ENCODE measurements around the gene PNPLA7.
"Not testable (repeated sequence)": the region's sequence is repeated elsewhere in the genome, so short reads cannot be mapped to it uniquely, and the experiment has no call there.

PNPLA7 gene

DNA sequence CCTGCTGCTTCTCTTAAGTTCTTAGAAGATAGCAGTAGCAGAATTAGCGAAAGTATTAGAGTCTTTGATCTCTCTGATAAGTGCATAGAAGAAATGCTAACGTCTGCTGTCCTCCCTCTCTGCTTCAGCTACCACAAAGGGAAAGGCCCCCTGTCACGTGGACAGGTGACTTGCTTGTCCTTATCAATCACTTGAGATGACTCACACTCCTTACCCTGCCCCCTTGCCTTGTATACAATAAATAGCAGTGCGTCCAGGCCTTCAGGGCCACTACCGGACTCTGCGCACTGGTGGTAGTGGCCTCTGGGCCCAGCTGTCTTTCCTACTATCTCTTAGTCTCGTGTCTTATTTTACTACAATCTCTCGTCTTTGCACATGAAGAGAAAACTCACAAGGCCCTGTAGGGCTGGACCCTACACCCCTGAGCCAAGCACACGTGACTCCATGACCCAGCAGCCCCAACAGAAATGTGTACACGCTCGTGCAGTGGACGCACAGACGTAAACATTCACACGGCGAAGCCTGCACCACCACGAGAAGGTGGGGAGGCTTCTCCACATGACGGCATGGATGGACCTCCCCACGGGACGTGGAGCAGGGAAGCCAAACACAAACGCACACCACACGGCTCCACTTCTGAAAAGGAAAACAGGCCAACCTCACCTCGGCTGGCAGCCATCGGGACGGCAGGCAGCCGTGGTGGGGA is 38.3 kb downstream of the PNPLA7 start:
- no peak for DNase-seq

DNA sequence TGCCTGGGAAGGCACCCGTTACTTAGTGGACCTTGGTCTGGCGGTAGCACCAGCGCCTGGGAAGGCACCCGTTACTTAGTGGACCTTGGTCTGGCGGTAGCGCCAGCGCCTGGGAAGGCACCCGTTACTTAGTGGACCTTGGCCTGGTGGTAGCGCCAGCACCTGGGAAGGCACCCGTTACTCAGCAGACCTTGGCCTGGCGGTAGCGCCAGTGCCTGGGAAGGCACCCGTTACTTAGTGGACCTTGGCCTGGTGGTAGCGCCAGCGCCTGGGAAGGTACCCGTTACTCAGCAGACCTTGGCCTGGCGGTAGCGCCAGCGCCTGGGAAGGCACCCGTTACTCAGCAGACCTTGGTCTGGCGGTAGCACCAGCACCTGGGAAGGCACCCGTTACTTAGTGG is 39.1 kb downstream of the PNPLA7 start:
- DNase-seq, result not testable (repeated sequence)

DNA sequence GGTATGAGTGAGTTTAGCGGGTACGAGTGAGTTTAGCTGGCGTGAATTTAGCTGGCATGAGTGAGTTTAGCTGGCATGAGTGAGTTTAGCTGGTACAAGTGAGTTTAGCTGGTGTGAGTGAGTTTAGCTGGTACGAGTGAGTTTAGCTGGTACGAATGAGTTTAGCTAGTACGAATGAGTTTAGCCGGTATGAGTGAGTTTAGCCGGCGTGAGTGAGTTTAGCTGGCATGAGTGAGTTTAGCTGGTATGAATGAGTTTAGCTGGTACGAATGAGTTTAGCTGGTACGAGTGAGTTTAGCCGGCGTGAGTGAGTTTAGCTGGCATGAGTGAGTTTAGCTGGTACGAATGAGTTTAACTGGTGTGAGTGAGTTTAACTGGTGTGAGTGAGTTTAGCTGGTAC is 41.0 kb downstream of the PNPLA7 start:
- no peak for DNase-seq

- DNase-seq, result no peak
These were observed 43.5 kb downstream of the PNPLA7 start for GRCh38 chr9:137506702-137507171.

GRCh38 chr9:137506274-137506673 is 43.9 kb downstream of the PNPLA7 start:
- DNase-seq, result no peak

- DNase-seq, result no peak
These were observed 44.6 kb downstream of the PNPLA7 start for GRCh38 chr9:137505421-137506140.

- DNase-seq, result no peak
These were observed 45.8 kb downstream of the PNPLA7 start for GRCh38 chr9:137504432-137504777.

GRCh38 chr9:137502008-137502911 is 47.9 kb downstream of the PNPLA7 start:
- no peak for DNase-seq

- DNase-seq, result no peak
These were observed 48.7 kb downstream of the PNPLA7 start for GRCh38 chr9:137501457-137501856.

- no peak for DNase-seq
These were observed 49.4 kb downstream of the PNPLA7 start for GRCh38 chr9:137500666-137501397.

DNA sequence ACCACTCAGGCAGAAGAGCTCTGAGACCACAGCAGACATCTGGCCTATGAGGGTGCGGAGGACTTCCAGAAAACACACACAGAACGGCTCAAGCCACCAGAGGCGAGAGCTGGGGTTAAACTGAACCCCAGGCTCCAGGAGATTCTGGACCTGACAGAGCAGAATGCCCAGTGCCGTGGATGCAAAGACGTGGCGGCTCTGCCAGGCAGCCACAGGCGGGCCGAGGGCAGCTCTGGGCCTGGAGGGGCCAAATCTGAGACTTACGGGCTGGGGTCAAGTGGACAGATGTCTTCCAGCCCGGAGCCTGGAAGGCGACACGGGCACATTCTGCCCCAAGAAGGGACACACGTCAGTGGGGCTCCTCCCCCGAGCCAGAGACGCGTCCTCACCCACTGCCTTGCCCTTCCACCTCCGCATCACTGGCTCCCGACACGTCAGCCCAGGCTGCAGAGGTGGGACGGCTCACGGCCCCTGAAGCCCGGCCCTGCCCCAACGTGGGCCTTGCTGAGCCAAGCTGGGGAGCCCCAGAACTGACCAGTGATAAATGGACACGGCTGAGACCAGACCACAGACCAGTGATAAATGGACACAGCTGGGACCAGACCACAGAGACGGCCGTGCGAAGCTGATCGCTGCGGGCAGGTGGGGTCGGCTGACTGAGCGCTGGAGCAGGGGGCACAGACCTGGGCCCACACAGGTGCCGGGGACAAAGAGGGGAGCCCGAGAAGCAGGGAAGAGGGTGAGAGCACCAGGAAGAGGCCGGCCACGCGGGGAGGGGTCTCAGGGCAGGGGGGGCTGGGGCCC is 50.1 kb downstream of the PNPLA7 start:
- DNase-seq, result no peak

DNA sequence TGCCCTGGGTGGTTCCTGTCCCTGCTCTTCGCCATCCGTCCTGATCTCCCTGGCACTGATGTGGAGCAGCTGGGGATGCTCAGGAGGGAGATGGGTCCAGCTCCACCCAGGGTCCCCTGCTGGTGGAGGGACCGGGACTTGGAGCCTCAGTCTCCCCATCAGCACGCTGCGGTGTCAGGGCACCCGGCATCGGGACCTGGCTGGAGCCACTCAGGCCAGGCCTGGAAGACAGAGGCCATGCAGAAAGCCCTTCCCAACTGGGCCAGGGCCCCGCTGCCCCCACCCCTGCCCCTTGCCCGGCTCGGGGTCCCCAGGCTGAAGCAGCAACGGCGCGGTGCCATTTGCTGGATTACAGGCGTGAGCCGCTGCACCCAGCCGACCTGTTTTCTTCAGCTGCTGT is 50.8 kb downstream of the PNPLA7 start:
- no peak for DNase-seq

GRCh38 chr9:137498720-137499150 is 51.5 kb downstream of the PNPLA7 start:
- DNase-seq, result no peak

GRCh38 chr9:137497921-137498719 is 52.1 kb downstream of the PNPLA7 start:
- no peak for DNase-seq

GRCh38 chr9:137496601-137497375 is 53.4 kb downstream of the PNPLA7 start:
- no peak for DNase-seq

DNA sequence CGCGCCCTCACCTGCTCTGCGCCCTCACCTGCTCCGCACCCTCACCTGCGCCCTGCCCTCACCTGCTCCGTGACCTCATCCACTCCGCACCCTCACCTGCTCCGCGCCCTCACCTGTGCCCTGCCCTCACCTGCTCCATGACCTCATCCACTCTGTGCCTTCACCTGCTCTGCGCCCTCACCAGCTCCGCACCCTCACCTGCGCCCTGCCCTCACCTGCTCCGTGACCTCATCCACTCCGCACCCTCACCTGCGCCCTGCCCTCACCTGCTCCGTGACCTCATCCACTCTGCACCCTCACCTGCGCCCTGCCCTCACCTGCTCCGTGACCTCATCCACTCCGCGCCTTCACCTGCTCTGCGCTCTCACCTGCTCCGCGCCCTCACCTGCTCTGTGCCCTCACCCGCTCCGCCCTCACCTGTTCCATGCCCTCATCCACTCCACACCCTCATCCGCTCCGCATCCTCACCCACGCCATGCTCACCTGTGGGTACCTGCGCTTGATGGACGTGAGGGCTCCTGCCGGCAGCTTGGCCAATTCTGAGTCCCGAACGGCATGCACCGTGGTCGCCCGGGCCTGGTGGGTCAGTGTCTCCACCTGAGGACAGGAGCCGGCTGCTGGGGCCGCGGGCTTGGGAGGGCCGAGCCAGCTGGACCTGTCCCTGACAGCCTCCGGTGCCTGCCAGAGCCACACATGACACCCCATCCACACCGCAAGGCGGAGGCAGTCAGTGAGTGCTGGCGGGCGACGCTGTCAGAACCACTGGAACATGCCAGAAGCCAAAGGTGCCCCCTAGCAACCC is 55.5 kb downstream of the PNPLA7 start:
- DNase-seq, result no peak

GRCh38 chr9:137494104-137494544 is 56.1 kb downstream of the PNPLA7 start:
- no peak for DNase-seq

DNA sequence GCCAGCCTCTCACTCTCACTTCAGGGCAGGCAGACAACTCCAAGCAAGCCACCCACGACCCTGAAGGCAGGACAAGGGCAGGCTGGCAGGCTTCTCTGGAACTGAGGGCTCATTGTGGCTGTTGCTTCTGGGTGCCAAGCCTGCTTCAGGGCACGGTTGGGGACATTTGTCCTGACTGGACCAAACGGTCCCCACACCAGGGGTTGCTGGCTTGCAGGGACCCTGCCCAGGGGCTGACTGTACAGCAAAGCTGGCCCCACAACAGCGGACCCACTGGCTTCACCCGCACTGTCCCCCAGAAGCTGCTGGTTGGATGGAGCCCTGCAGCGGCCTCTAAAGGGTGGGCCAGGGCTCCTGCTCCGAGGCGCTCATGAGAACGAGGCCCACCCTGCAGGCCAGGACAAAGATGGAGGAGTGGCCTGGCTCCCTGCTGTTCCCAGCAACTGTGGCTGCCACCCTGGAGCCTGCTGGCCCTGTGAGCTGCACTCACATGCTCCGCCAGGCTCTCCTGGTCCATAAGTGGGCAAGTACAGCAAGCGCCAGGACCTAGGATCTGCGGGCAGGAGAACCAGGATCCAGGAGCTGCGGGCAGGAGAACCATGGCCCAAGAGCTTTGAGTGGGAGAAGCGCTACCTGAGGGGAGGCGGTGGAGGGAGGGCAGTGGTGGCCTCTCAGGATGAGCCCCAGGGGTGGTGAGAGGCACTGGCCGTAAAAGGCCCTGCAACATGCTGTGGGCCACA is 56.7 kb downstream of the PNPLA7 start:
- no peak for DNase-seq
